GM10266 (cell line): ENCODE measurements around the gene IGF1R.

Experiments
- DNase-seq: peaks from one replicate; pipeline ENCODE4 v3.0.0; 2012; ENCODE audit errors: extremely low spot score
- CTCF ChIP-seq: IDR thresholded peaks from 2 replicates; pipeline ENCODE4 v1.5.1; 2012; ENCODE audit warnings: mild to moderate bottlenecking, low read depth; ENCODE audit not compliant: control insufficient read depth, insufficient read depth; ENCODE audit errors: missing control alignments

IGF1R gene

GRCh38 chr15:98859149-98859548 is 210.8 kb downstream of the IGF1R start:
- no peak for DNase-seq

GRCh38 chr15:98860281-98861041 is 212.1 kb downstream of the IGF1R start:
- no peak for DNase-seq
- no peak for TF ChIP-seq CTCF

More at GRCh38 chr15:98859149-98859548, 210.8 kb downstream of the IGF1R start:
- TF ChIP-seq CTCF: no peak

- no peak for DNase-seq
- TF ChIP-seq CTCF: no peak
Measured at GRCh38 chr15:98861188-98861587, 212.8 kb downstream of the IGF1R start.

- TF ChIP-seq CTCF: no peak
- DNase-seq: no peak
Measured at GRCh38 chr15:98863983-98864382, 215.6 kb downstream of the IGF1R start.

- TF ChIP-seq CTCF: no peak
- peak; percentile 61 for DNase-seq
Measured at GRCh38 chr15:98865397-98866339, 217.3 kb downstream of the IGF1R start.

- TF ChIP-seq CTCF: no peak
- DNase-seq: no peak
Measured at GRCh38 chr15:98866511-98866910, 218.2 kb downstream of the IGF1R start.
